ENCODE results near the gene AJM1.

The AJM1 gene

DNA sequence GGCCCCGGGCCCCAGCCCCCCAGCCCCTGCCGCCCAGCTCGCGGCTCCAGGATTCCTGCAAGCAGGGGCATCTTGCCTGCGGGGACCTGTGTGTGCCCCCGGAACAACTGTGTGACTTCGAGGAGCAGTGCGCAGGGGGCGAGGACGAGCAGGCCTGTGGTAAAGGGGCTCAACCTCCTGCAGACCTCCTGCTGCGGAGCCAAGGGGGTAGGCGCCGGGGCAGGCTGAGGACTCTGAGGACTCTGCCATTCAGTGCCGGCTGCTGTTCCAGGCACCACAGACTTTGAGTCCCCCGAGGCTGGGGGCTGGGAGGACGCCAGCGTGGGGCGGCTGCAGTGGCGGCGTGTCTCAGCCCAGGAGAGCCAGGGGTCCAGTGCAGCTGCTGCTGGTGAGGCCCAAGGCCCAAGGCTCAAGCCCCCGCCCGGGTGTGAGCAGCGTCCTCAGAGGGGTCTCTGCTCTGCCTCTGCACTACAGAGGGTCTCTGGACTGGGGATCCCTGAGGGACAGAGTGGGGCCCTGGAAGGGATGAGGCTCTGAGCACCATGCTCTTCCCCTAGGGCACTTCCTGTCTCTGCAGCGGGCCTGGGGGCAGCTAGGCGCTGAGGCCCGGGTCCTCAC lies 13.3 kb downstream of the AJM1 start:
- no peak for TF ChIP-seq ESRRG (CRISPR knock-in tag; IDR thresholded peaks at IDR 0.05)
- no peak for TF ChIP-seq CREB5 (CRISPR knock-in tag; IDR thresholded peaks at IDR 0.05; ENCODE audit: low read depth)
- TF ChIP-seq, protein P1, sequence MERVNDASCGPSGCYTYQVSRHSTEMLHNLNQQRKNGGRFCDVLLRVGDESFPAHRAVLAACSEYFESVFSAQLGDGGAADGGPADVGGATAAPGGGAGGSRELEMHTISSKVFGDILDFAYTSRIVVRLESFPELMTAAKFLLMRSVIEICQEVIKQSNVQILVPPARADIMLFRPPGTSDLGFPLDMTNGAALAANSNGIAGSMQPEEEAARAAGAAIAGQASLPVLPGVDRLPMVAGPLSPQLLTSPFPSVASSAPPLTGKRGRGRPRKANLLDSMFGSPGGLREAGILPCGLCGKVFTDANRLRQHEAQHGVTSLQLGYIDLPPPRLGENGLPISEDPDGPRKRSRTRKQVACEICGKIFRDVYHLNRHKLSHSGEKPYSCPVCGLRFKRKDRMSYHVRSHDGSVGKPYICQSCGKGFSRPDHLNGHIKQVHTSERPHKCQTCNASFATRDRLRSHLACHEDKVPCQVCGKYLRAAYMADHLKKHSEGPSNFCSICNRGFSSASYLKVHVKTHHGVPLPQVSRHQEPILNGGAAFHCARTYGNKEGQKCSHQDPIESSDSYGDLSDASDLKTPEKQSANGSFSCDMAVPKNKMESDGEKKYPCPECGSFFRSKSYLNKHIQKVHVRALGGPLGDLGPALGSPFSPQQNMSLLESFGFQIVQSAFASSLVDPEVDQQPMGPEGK (CRISPR knock-in tag; IDR thresholded peaks at IDR 0.05; ENCODE audit: borderline replicate concordance) = no peak
- no peak for TF ChIP-seq TCF4 (CRISPR knock-in tag; IDR thresholded peaks at IDR 0.05; ENCODE audit: borderline replicate concordance)
- ATAC-seq = no peak

GRCh38 chr9:136856079-136856476 lies 13.8 kb downstream of the AJM1 start:
- TF ChIP-seq, protein P2, sequence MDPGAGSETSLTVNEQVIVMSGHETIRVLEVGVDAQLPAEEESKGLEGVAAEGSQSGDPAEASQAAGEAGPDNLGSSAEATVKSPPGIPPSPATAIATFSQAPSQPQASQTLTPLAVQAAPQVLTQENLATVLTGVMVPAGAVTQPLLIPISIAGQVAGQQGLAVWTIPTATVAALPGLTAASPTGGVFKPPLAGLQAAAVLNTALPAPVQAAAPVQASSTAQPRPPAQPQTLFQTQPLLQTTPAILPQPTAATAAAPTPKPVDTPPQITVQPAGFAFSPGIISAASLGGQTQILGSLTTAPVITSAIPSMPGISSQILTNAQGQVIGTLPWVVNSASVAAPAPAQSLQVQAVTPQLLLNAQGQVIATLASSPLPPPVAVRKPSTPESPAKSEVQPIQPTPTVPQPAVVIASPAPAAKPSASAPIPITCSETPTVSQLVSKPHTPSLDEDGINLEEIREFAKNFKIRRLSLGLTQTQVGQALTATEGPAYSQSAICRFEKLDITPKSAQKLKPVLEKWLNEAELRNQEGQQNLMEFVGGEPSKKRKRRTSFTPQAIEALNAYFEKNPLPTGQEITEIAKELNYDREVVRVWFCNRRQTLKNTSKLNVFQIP (CRISPR knock-in tag; IDR thresholded peaks at IDR 0.05; ENCODE audit: borderline replicate concordance, low read depth) = no peak
- no peak for TF ChIP-seq SNAI2 (CRISPR knock-in tag; IDR thresholded peaks at IDR 0.05)
- TF ChIP-seq ZFP30 (CRISPR knock-in tag; IDR thresholded peaks at IDR 0.05) = no peak
- no peak for TF ChIP-seq TOX (CRISPR knock-in tag; IDR thresholded peaks at IDR 0.05; ENCODE audit: borderline replicate concordance)
- TF ChIP-seq GLIS3 (CRISPR knock-in tag; IDR thresholded peaks at IDR 0.05) = no peak
- TF ChIP-seq RARB (CRISPR knock-in tag; IDR thresholded peaks at IDR 0.05) = no peak
- no peak for ATAC-seq

DNA sequence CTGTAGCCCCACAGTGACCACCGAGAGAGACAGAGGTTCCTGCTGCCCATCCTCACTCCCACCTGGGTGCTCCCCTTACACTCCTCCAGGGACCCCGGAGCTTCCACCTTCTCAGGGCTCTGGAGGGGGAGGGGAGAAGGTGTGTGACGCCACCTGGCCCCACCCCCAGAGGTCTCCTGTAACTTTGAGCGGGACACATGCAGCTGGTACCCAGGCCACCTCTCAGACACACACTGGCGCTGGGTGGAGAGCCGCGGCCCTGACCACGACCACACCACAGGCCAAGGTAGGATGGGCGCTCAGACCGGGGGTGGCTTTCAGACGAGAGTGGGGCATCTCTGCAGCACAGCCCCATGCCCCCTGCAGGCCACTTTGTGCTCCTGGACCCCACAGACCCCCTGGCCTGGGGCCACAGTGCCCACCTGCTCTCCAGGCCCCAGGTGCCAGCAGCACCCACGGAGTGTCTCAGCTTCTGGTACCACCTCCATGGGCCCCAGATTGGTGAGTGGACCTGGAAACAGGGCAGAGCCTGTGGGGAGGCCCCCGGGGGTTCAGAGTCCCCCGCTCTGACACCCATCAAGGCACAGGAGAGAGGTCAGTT lies 14.4 kb downstream of the AJM1 start:
- no peak for ATAC-seq
- TF ChIP-seq RARB (CRISPR knock-in tag; IDR thresholded peaks at IDR 0.05) (no peak), CREB5 (CRISPR knock-in tag; IDR thresholded peaks at IDR 0.05; ENCODE audit: low read depth) (no peak)

- TF ChIP-seq ZNF70 (CRISPR knock-in tag; IDR thresholded peaks at IDR 0.05) = no peak
- TF ChIP-seq ZC3H10 (CRISPR knock-in tag; IDR thresholded peaks at IDR 0.05) = no peak
- TF ChIP-seq CSDC2 (CRISPR knock-in tag; IDR thresholded peaks at IDR 0.05) = no peak
- TF ChIP-seq TOX (CRISPR knock-in tag; IDR thresholded peaks at IDR 0.05; ENCODE audit: borderline replicate concordance) = no peak
- TF ChIP-seq, protein P2 (CRISPR knock-in tag; IDR thresholded peaks at IDR 0.05; ENCODE audit: borderline replicate concordance, low read depth) = no peak
- no peak for TF ChIP-seq ESRRG (CRISPR knock-in tag; IDR thresholded peaks at IDR 0.05)
- no peak for TF ChIP-seq ZFP3 (CRISPR knock-in tag; IDR thresholded peaks at IDR 0.05)
- TF ChIP-seq SNAI2 (CRISPR knock-in tag; IDR thresholded peaks at IDR 0.05) = no peak
- TF ChIP-seq ISL1 (CRISPR knock-in tag; IDR thresholded peaks at IDR 0.05) = no peak
- TF ChIP-seq BACH2 (CRISPR knock-in tag; IDR thresholded peaks at IDR 0.05; ENCODE audit: borderline replicate concordance) = no peak
- TF ChIP-seq TSHZ2 (CRISPR knock-in tag; IDR thresholded peaks at IDR 0.05) = no peak
- no peak for TF ChIP-seq GLIS3 (CRISPR knock-in tag; IDR thresholded peaks at IDR 0.05)
- TF ChIP-seq ARNTL (CRISPR knock-in tag; IDR thresholded peaks at IDR 0.05; ENCODE audit: borderline replicate concordance, low read depth) = no peak
- no peak for TF ChIP-seq ZNF8 (CRISPR knock-in tag; IDR thresholded peaks at IDR 0.05)
- no peak for TF ChIP-seq OSR1 (CRISPR knock-in tag; IDR thresholded peaks at IDR 0.05)
- no peak for ATAC-seq
Measured at GRCh38 chr9:136857166-136857565, 14.9 kb downstream of the AJM1 start.

Data from SK-N-SH treated with all-trans-retinoic acid at 6 μM for 48 hours (cell line).